H9 (cell line): ENCODE measurements around the gene GK2. TPM values are rescaled to one million over a fixed set of nuclear protein-coding genes. Genes with fewer than 3 reads are reported as not detected.

Experiments
- DNase-seq: peaks from one replicate; pipeline ENCODE4 v3.0.0-alpha.2; 2017
- H2AFZ ChIP-seq: one replicate; pipeline ENCODE4 v1.6.1; 2013; ENCODE audit warnings: mild to moderate bottlenecking, low read length, control low read depth, moderate library complexity
- H2AK5ac ChIP-seq: 2 replicates; pipeline ENCODE4 v1.6.1; 2013; ENCODE audit warnings: low read length, control low read depth, mixed read lengths; ENCODE audit not compliant: insufficient read length
- H2BK120ac ChIP-seq: one replicate; pipeline ENCODE4 v1.6.1; 2013; ENCODE audit warnings: low read depth, mild to moderate bottlenecking, low read length, control low read depth, inconsistent platforms; ENCODE audit not compliant: poor library complexity, severe bottlenecking
- H2BK12ac ChIP-seq: 2 replicates; pipeline ENCODE4 v1.6.1; 2013; ENCODE audit warnings: low read length, control low read depth, mixed read lengths, low read depth; ENCODE audit not compliant: insufficient read length
- H2BK15ac ChIP-seq: 2 replicates; pipeline ENCODE4 v1.6.1; 2013; ENCODE audit warnings: low read depth, low read length, control low read depth
- H2BK20ac ChIP-seq: one replicate; pipeline ENCODE4 v1.6.1; 2013; ENCODE audit warnings: low read depth, mild to moderate bottlenecking, low read length, control low read depth, inconsistent platforms; ENCODE audit not compliant: poor library complexity, severe bottlenecking
- H2BK5ac ChIP-seq: 2 replicates; pipeline ENCODE4 v1.6.1; 2013; ENCODE audit warnings: low read length, control low read depth, mixed read lengths; ENCODE audit not compliant: insufficient read length
- H3K14ac ChIP-seq: 2 replicates; pipeline ENCODE4 v1.6.1; 2013; ENCODE audit warnings: low read length, control low read depth; ENCODE audit not compliant: insufficient read depth
- H3K18ac ChIP-seq: 2 replicates; pipeline ENCODE4 v1.6.1; 2013; ENCODE audit warnings: low read depth, mild to moderate bottlenecking, mixed read lengths, low read length, control low read depth; ENCODE audit not compliant: insufficient read length
- H3K23ac ChIP-seq: 2 replicates; pipeline ENCODE4 v1.6.1; 2013; ENCODE audit warnings: low read length, control low read depth, mixed read lengths, low read depth; ENCODE audit not compliant: insufficient read length
- H3K23me2 ChIP-seq: 2 replicates; pipeline ENCODE4 v1.6.1; 2013; ENCODE audit warnings: low read depth, mild to moderate bottlenecking, mixed read lengths, low read length, control low read depth; ENCODE audit not compliant: insufficient read length, poor library complexity, severe bottlenecking
- H3K27ac ChIP-seq: 2 replicates; pipeline ENCODE4 v1.5.1; 2013; ENCODE audit warnings: low read length, control low read depth, mixed read lengths, low read depth; ENCODE audit not compliant: insufficient read length
- H3K27me3 ChIP-seq: 2 replicates; pipeline ENCODE4 v1.6.1; 2013; ENCODE audit warnings: low read length, control low read depth, inconsistent platforms; ENCODE audit not compliant: insufficient read depth
- H3K4ac ChIP-seq: 2 replicates; pipeline ENCODE4 v1.6.1; 2013; ENCODE audit warnings: low read depth, mild to moderate bottlenecking, control low read depth, inconsistent platforms, low read length, moderate library complexity
- H3K4me1 ChIP-seq: 2 replicates; pipeline ENCODE4 v1.6.1; 2013; ENCODE audit warnings: low read length, control low read depth, inconsistent platforms; ENCODE audit not compliant: insufficient read depth
- H3K4me2 ChIP-seq: 2 replicates; pipeline ENCODE4 v1.6.1; 2013; ENCODE audit warnings: low read length, control low read depth, mixed read lengths; ENCODE audit not compliant: insufficient read length, insufficient read depth
- H3K56ac ChIP-seq: 2 replicates; pipeline ENCODE4 v1.6.1; 2013; ENCODE audit warnings: low read depth, mild to moderate bottlenecking, mixed read lengths, low read length, control low read depth; ENCODE audit not compliant: insufficient read length
- H3K79me1 ChIP-seq: 2 replicates; pipeline ENCODE4 v1.6.1; 2013; ENCODE audit warnings: low read depth, mild to moderate bottlenecking, moderate library complexity, low read length, control low read depth, inconsistent platforms; ENCODE audit not compliant: insufficient read depth, poor library complexity, severe bottlenecking
- H3K79me2 ChIP-seq: 2 replicates; pipeline ENCODE4 v1.6.1; 2013; ENCODE audit warnings: low read length, control low read depth, inconsistent platforms; ENCODE audit not compliant: insufficient read depth
- H3K9ac ChIP-seq: 2 replicates; pipeline ENCODE4 v1.6.1; 2013; ENCODE audit warnings: low read length, control low read depth, mixed read lengths; ENCODE audit not compliant: insufficient read length; ENCODE audit errors: extremely low read depth
- H3K9me3 ChIP-seq: one replicate; pipeline ENCODE4 v1.6.1; 2013; ENCODE audit warnings: low read depth, low read length, inconsistent platforms; ENCODE audit not compliant: control insufficient read depth
- H3T11ph ChIP-seq: one replicate; pipeline ENCODE4 v1.6.1; 2013; ENCODE audit warnings: mild to moderate bottlenecking, low read length, control low read depth, inconsistent platforms
- H4K20me1 ChIP-seq: one replicate; pipeline ENCODE4 v1.6.1; 2013; ENCODE audit not compliant: control insufficient read depth, insufficient read length, insufficient read depth
- H4K5ac ChIP-seq: 2 replicates; pipeline ENCODE4 v1.6.1; 2013; ENCODE audit warnings: low read depth, mild to moderate bottlenecking, mixed read lengths, low read length, control low read depth; ENCODE audit not compliant: insufficient read length
- H4K8ac ChIP-seq: replicated peaks from 2 replicates; pipeline ENCODE4 v1.6.1; 2013; ENCODE audit warnings: low read length, control low read depth, mixed read lengths, low read depth; ENCODE audit not compliant: insufficient read length
- H4K91ac ChIP-seq: 2 replicates; pipeline ENCODE4 v1.6.1; 2013; ENCODE audit warnings: low read depth, mild to moderate bottlenecking, moderate library complexity, mixed read lengths, low read length, control low read depth; ENCODE audit not compliant: insufficient read length
- H3K27ac Mint-ChIP-seq, 3 experiments: 2 replicates in 2 of 3; 3 replicates in 1 of 3; pipeline ENCODE4 v1.8.0; 2020 to 2021; ENCODE audit warnings: mixed read lengths in 3 of 3, mild to moderate bottlenecking in 1 of 3, moderate library complexity in 1 of 3
- H3K27me3 Mint-ChIP-seq: 2 replicates; pipeline ENCODE4 v1.8.0; 2021; ENCODE audit warnings: low read depth, mild to moderate bottlenecking, moderate library complexity, mixed read lengths
- H3K36me3 Mint-ChIP-seq, 3 experiments: 2 replicates in 2 of 3; 3 replicates in 1 of 3; pipeline ENCODE4 v1.8.0; 2020 to 2021; ENCODE audit warnings: low read depth in 3 of 3, mixed read lengths in 3 of 3; ENCODE audit not compliant: insufficient read depth in 1 of 3
- H3K4me1 Mint-ChIP-seq, 2 experiments: 2 replicates each; pipeline ENCODE4 v1.8.0; 2020; ENCODE audit warnings: mixed read lengths in 2 of 2
- H3K4me3 Mint-ChIP-seq, 2 experiments: 2 replicates in 1 of 2; 3 replicates in 1 of 2; pipeline ENCODE4 v1.8.0; 2020 to 2021; ENCODE audit warnings: mild to moderate bottlenecking in 2 of 2, mixed read lengths in 2 of 2, moderate library complexity in 1 of 2
- H3K9me3 Mint-ChIP-seq, 2 experiments: 2 replicates in 1 of 2; 3 replicates in 1 of 2; pipeline ENCODE4 v1.8.0; 2020; ENCODE audit warnings: mild to moderate bottlenecking in 2 of 2, mixed read lengths in 2 of 2, moderate library complexity in 1 of 2
- CTCF ChIP-seq: fragments of 200-600 bp; sonication (generic); conservative IDR thresholded peaks from 3 replicates; pipeline ENCODE4 v1.8.0; 2021; ENCODE audit warnings: antibody characterized with exemption, mild to moderate bottlenecking
- WGBS: extraction: QIAGEN DNeasy Blood & Tissue Kit; methylation state at CpG from one replicate; pipeline ENCODE4 v1.1.7; 2013; ENCODE audit warnings: missing lambda C conversion rate, low lambda C conversion rate, mixed read lengths; ENCODE audit not compliant: insufficient read length; ENCODE audit errors: extremely low coverage; 5-methylcytosine and 5-hydroxymethylcytosine counted together
- total RNA-seq: library from RNA; stranded (reverse); gene quantifications from 2 replicates; pipeline ENCODE4 v1.2.1, GENCODE V29; 2021

The GK2 gene
- total RNA-seq, 1 experiment from 2014 or later, result not detected

GRCh38 chr4:79358438-79358837 is 49.6 kb downstream of the GK2 start:
- H2BK20ac ChIP-seq, result no peak overlapping the region
- H3K27ac ChIP-seq, result no peak overlapping the region
- no peak overlapping the region for H2AFZ ChIP-seq
- no peak overlapping the region for H3K23ac ChIP-seq
- H4K5ac ChIP-seq, result no peak overlapping the region
- H3K79me2 ChIP-seq, result no peaks in the 10 kb centered on the region
- H3K56ac ChIP-seq, result no peak overlapping the region
- no peak overlapping the region for H2BK12ac ChIP-seq
- WGBS, result no CpG with 5 or more reads among the region's 1 CpG
- H4K20me1 ChIP-seq, result no peaks in the 10 kb centered on the region
- no peak overlapping the region for H4K8ac ChIP-seq
- no peak overlapping the region for H2BK15ac ChIP-seq
- H3K23me2 ChIP-seq, result no peaks in the 10 kb centered on the region
- Mint-ChIP-seq H3K27ac (no peak overlapping the region), H3K27me3 (no peaks in the 10 kb centered on the region), H3K4me3 (no peak overlapping the region), H3K9me3 (no peaks in the 10 kb centered on the region), H3K4me1 (no peaks in the 10 kb centered on the region), H3K36me3 (no peaks in the 10 kb centered on the region)
- DNase-seq, result no peak
- no peak overlapping the region for H2BK5ac ChIP-seq
- no peaks in the 10 kb centered on the region for H3K79me1 ChIP-seq
- H3K9me3 ChIP-seq, result no peaks in the 10 kb centered on the region
- no peak overlapping the region for H3T11ph ChIP-seq
- no peaks in the 10 kb centered on the region for H3K27me3 ChIP-seq
- no peak overlapping the region for H3K4me2 ChIP-seq
- no peak overlapping the region for H3K18ac ChIP-seq
- H3K9ac ChIP-seq, result no peak overlapping the region
- no peak for TF ChIP-seq CTCF
- no peak overlapping the region for H3K14ac ChIP-seq
- H2AK5ac ChIP-seq, result no peak overlapping the region
- no peak overlapping the region for H3K4ac ChIP-seq
- no peak overlapping the region for H4K91ac ChIP-seq
- no peak overlapping the region for H2BK120ac ChIP-seq
- H3K4me1 ChIP-seq, result no peaks in the 10 kb centered on the region
